Measurements from ENCODE around the gene PP2D1.
"Not testable (repeated sequence)": the region's sequence is repeated elsewhere in the genome, so short reads cannot be mapped to it uniquely, and the experiment has no call there.

The PP2D1 gene

GRCh38 chr3:20047341-20047779 lies 35.3 kb upstream of the PP2D1 start:
- TF ChIP-seq POLR2A (IDR thresholded peaks at IDR 0.05; ENCODE audit: low read length) (no peak), GATA1 (IDR thresholded peaks at IDR 0.05; ENCODE audit: low read depth, low read length) (no peak)
- DNase-seq: no peak

GRCh38 chr3:20046556-20046955 lies 34.5 kb upstream of the PP2D1 start:
- TF ChIP-seq POLR2A (IDR thresholded peaks at IDR 0.05; ENCODE audit: low read length) (no peak), GATA1 (IDR thresholded peaks at IDR 0.05; ENCODE audit: low read depth, low read length) (no peak)
- DNase-seq: no peak

DNA sequence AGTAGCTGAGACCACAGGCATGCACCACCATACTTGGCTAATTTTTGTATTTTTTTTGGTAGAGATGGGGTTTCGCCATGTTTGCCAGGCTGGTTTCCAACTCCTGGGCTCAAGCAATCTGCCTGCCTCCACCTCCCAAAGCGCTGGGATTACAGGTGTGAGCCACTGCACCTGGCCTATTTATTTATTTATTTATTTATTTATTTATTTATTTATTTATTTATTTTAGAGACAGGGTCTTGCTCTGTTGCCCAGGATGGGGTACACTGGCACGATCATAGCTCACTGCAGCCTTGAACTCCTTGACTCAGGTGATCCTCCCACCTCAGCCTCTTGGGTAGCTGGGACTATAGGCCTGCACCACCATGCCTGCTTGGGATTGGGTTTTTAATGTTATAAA lies 33.1 kb upstream of the PP2D1 start:
- DNase-seq: not testable (repeated sequence)

- TF ChIP-seq POLR2A (IDR thresholded peaks at IDR 0.05; ENCODE audit: low read length) (no peak), GATA1 (IDR thresholded peaks at IDR 0.05; ENCODE audit: low read depth, low read length) (no peak)
- no peak for DNase-seq
Observed at GRCh38 chr3:20043825-20044224, 31.8 kb upstream of the PP2D1 start.

DNA sequence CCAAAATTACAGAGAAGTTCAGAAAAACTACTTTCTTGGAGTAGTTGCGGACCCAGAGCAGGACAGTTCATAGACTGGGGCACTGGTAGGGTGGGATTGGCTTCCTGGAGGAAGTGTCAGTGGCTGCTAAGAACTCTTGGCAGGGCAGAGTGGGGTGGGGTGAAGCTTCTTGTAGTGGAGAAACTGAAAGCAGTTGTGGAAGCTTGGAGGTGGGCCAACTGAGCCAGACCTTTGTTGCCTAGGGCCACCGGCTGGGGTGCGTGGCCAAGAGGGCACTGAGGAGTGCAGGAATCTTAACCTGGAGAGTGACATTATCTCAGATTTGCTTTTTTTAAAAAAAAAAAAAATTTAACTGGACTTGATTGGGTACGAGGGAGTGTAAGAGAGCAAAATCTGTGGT lies 31.3 kb upstream of the PP2D1 start:
- peak; percentile 80 to 88 for DNase-seq
- TF ChIP-seq GATA1 (IDR thresholded peaks at IDR 0.05; ENCODE audit: low read depth, low read length) (no peak), POLR2A (IDR thresholded peaks at IDR 0.05; ENCODE audit: low read length) (no peak)

- no peak for TF ChIP-seq GATA1 (IDR thresholded peaks at IDR 0.05; ENCODE audit: low read depth, low read length)
- TF ChIP-seq POLR2A (IDR thresholded peaks at IDR 0.05; ENCODE audit: low read length): no peak
- DNase-seq: no peak
Observed at GRCh38 chr3:20042331-20042730, 30.3 kb upstream of the PP2D1 start.

- TF ChIP-seq POLR2A (IDR thresholded peaks at IDR 0.05; ENCODE audit: low read length) (peak; percentile 72), GATA1 (IDR thresholded peaks at IDR 0.05; ENCODE audit: low read depth, low read length) (no peak)
- peak; percentile 90 to 91 for DNase-seq
Observed at GRCh38 chr3:20041197-20041780, 29.2 kb upstream of the PP2D1 start.

DNA sequence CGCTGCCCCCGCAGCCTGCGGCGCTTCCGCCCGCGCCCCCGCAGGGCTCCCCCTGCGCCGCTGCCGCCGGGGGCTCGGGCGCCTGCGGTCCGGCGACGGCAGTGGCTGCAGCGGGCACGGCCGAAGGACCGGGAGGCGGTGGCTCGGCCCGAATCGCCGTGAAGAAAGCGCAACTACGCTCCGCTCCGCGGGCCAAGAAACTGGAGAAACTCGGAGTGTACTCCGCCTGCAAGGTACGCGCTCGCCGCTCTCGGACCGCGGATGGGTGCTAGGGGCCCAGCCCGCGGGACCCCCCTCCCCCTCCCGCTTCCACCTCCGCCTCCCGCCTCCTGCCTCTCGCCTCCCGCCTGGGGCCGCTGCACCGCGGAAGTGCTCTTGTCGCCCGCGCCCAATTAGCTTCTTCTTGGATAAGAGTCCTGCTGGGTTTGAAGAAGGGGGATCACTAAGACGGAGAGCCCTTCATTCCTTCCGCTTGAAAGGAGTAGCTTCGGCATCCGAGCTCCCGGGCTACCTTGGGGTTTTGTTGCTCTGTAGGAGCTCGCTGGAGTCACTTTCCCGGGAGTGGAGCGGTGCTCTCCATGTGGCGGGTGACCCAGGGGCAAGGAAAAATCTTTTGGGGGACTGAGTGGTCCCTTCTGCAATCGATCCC lies 28.6 kb upstream of the PP2D1 start:
- TF ChIP-seq GATA1 (IDR thresholded peaks at IDR 0.05; ENCODE audit: low read depth, low read length) (no peak), POLR2A (IDR thresholded peaks at IDR 0.05; ENCODE audit: low read length) (no peak)

DNA sequence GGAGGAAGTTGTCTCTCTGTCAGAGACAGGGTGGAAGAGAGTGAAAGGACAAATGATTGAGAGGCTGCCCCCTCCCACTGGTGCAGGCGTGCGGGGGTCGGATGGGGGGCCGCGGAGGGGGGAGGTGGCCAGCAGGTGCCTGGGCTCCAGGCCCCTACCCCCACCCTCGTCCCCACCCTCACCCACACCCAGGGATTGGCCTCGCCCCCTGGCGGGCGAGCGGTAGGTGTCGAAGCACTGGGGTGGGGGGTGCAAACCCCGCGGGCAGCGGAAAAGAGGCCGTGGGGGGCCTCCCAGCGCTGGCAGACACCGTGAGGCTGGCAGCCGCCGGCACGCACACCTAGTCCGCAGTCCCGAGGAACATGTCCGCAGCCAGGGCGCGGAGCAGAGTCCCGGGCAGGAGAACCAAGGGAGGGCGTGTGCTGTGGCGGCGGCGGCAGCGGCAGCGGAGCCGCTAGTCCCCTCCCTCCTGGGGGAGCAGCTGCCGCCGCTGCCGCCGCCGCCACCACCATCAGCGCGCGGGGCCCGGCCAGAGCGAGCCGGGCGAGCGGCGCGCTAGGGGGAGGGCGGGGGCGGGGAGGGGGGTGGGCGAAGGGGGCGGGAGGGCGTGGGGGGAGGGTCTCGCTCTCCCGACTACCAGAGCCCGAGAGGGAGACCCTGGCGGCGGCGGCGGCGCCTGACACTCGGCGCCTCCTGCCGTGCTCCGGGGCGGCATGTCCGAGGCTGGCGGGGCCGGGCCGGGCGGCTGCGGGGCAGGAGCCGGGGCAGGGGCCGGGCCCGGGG lies 27.9 kb upstream of the PP2D1 start, which contains the start of gene KAT2B:
Gene KAT2B (plus strand): TSS at position 682 of the 783 bp plus-strand sequence. CDS start 32 bp downstream, at position 714.
- TF ChIP-seq POLR2A (IDR thresholded peaks at IDR 0.05; ENCODE audit: low read length) (peak; percentile 53), GATA1 (IDR thresholded peaks at IDR 0.05; ENCODE audit: low read depth, low read length) (no peak)
- DNase-seq: peak; percentile 89 to 93

More for the DNA sequence above, 28.6 kb upstream of the PP2D1 start:
- peak; percentile 88 to 89 for DNase-seq

GRCh38 chr3:20039466-20039764 lies 27.4 kb upstream of the PP2D1 start:
- TF ChIP-seq GATA1 (IDR thresholded peaks at IDR 0.05; ENCODE audit: low read depth, low read length) (no peak), POLR2A (IDR thresholded peaks at IDR 0.05; ENCODE audit: low read length) (no peak)
- no peak for DNase-seq

DNA sequence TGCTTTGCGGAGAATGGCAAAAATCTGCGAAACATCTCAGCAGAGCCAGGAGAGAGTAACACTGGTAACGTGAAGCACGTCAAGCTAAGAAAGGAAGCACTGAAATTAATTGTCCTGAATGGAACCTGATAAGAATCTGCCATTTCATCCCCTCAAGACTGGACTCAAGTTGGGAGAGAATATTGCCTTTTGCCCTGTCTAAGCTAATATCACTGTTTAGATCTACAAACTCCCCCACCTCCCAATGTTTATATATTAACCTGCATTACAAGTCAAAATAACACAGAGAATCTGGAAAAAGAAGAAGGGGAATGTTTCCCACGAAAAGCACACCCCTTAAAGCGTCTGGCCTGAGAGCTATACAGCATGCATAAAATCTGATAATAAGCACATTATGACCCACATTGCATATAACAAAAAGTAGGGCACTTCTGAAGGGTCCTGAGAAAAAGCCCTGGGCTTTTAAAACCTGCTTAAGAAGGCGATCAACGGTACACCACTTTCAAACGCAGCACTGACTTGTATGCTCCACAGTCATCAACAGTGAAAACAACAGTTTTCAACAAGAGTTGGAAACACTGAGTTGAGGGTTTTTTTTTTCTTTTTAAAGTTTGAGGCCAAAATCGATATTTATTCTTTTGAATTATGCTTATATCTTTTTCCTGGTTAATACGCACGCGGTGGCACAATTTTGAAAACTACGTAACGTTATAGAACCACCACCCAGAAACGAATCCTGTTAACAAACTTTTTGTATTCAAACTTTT lies 26.8 kb upstream of the PP2D1 start:
- TF ChIP-seq POLR2A (IDR thresholded peaks at IDR 0.05; ENCODE audit: low read length) (no peak), GATA1 (IDR thresholded peaks at IDR 0.05; ENCODE audit: low read depth, low read length) (no peak)
- peak; percentile 68 to 79 for DNase-seq

GRCh38 chr3:20037255-20037996 lies 25.4 kb upstream of the PP2D1 start:
- TF ChIP-seq POLR2A (IDR thresholded peaks at IDR 0.05; ENCODE audit: low read length): no peak
- DNase-seq: no peak

DNA sequence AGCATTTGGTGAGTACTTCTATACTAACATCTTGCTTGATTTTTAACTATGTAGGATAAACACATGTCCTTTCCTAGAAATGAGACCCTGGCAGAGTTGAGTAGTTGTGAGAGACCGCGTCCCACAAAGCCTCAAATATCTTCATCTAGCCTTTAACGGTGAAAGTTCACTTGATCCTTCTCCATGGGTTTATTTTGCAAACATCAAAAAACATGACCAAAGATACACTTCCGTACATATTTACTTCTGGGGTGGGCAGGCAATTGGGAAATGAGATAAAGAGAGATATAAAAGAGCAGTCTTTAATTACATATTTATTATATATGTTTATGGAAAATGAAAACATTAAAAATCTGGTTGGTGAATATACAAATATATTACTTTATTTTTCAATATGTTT lies 23.0 kb upstream of the PP2D1 start:
- TF ChIP-seq GATA1 (IDR thresholded peaks at IDR 0.05; ENCODE audit: low read depth, low read length) (no peak), POLR2A (IDR thresholded peaks at IDR 0.05; ENCODE audit: low read length) (no peak)
- DNase-seq: no peak

DNA sequence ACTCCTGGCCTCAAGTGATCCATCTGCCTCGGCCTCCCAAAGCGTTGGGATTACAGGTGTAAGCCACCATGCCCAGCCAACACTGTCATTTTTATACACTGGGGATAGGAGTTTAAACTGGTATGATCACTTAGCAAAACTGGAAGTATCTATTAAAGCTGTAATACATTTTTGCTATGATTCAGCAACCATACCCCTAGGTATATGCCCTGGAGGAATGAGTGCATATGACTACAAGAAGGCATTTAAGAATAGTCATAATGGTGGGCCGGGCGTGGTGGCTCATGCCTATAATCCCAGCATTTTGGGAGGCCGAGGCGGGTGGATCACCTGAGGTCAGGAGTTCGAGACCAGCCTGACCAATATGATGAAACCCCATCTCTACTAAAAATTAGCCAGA lies 19.9 kb upstream of the PP2D1 start:
- DNase-seq: not testable (repeated sequence)

Data from erythroblast (primary cell).